GM12872 (cell line): ENCODE measurements around the gene MPDZ.

Experiments used
- TF ChIP-seq, protein P1 (sequence below): IDR thresholded peaks from 3 replicates; pipeline ENCODE4 v1.5.1; 2011; ENCODE audit warnings: low read depth, mild to moderate bottlenecking, low read length, moderate library complexity; ENCODE audit not compliant: insufficient read depth

Gene MPDZ

DNA sequence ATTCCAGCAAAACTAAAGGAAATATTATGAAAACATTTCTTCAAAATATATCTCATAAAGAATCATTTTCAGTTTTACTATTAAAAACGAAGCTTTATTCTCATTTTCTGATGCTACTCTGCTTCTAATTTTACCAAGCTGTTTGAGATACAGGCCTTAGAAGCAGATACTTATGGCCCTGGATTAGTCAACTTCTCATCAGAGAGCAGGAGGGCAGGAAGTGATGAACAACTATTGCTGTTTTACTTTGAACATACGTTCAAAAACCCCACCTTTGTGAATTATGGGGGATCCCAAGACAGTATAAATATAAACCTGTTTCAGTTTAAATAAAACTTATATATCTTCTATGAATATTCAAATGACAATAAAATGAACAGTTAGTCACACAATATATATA, 16.0 kb downstream of the MPDZ start:
- TF ChIP-seq, protein P1, sequence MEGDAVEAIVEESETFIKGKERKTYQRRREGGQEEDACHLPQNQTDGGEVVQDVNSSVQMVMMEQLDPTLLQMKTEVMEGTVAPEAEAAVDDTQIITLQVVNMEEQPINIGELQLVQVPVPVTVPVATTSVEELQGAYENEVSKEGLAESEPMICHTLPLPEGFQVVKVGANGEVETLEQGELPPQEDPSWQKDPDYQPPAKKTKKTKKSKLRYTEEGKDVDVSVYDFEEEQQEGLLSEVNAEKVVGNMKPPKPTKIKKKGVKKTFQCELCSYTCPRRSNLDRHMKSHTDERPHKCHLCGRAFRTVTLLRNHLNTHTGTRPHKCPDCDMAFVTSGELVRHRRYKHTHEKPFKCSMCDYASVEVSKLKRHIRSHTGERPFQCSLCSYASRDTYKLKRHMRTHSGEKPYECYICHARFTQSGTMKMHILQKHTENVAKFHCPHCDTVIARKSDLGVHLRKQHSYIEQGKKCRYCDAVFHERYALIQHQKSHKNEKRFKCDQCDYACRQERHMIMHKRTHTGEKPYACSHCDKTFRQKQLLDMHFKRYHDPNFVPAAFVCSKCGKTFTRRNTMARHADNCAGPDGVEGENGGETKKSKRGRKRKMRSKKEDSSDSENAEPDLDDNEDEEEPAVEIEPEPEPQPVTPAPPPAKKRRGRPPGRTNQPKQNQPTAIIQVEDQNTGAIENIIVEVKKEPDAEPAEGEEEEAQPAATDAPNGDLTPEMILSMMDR, result no peak

DNA sequence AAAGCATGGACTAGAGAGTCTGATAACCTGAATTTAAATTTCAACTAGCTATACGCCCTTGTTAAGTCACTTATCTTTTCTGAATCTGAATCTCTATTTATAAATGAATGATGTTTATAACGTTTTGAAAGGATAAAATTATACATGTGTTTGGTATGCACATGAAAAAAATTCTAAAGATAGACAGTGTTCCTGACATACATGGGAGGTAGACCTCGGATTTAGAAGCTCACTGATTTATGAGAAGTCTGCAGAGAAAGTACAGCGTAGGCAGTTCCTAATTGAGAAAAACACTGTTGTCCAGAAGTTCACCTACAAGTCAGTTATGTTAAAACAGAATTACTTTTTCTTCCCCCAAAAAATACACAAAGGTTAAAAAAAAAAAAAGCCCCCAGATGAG, 26.6 kb downstream of the MPDZ start:
- TF ChIP-seq, protein P1, result no peak

DNA sequence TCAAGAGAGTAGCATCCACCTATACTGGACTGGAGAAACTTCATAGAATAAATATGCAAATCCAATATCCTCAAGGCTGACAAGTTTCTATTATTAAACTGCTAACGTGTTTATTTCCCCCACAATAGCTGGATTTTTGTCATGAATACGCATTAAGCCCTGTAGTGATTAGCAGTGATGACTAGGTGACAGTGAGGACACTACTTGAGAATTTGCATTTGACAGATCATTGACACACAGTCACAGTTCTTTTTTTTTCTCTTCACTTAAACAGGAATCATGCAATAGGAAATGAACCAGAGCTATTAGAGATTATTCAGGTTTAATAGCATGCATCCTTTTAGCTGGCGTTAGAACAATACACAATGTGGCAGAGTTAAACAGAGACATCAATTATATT, 35.3 kb downstream of the MPDZ start:
- TF ChIP-seq, protein P1, result no peak

DNA sequence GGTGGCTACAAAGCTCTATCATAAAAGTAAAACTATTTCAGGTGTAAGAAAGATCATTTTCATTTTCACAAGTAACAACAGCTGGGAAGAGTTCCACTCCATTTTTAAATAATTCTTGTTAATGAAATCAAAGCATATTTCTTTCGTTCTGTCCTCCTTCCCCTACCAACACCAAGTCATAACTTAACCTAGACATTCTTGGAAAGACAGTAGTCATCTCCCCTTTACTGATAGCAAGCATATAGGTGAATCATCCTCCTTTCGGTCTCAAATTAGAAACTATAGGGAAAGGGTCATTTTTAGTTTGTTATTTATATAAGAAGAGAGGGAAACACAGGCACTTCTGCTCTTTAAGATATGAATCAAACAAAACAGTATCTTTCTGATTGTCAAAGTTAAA, 38.2 kb downstream of the MPDZ start:
- TF ChIP-seq, protein P1, result no peak

DNA sequence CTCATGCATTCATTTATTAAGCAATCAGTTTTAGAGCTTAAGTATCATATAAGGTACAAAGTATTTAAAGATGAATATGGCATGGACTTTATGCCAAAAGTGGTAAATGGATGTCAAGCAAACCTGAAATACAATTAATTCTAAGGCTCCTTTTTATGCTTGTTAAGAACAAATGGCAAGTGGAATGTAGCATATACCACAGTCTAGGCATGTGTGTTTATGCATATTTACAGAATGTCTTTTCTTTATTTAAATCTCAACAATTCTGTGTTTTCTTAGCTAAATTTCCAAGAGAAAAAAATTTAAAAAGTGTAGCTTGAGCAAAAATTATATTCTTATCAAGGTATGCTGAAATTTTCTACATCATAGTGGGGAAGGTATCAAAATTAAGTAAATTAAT, 39.8 kb downstream of the MPDZ start:
- TF ChIP-seq, protein P1, result no peak

DNA sequence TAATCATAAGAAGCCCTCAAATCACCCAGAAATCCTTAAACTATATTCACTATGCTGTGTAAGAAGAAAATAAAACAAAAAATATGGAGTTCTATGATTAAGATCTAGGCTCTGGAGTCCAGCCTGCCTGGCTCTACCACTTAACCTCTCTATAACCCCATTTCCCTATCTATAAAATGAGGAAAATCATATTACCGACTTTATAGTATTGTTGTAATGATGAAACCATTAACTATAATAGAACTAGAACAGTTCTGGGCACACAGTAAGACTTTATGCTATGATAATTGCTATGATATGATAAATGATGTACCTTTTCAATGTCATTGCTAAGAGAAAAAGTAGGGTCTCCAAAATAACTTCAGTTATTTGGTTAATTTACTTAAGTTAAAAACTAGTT, 40.3 kb downstream of the MPDZ start:
- TF ChIP-seq, protein P1, result no peak

DNA sequence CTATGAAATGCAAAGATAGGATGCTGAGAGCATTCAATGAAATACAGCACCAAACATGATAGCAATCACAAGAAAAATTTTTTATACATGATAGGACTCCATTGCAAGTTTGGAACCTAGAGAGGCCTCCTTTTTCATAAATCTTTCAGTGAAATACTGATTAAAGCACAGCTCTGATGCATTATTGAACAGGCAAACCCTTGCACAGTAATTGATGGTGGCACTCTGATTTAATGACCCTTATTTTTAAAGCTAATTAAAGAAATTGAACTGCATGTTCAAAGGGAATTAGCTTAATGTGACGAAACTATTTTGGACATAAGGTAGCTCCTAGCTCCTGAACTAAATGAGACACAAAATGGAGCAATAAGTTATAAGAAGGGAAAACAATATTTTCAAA, 44.6 kb downstream of the MPDZ start:
- TF ChIP-seq, protein P1, result no peak

DNA sequence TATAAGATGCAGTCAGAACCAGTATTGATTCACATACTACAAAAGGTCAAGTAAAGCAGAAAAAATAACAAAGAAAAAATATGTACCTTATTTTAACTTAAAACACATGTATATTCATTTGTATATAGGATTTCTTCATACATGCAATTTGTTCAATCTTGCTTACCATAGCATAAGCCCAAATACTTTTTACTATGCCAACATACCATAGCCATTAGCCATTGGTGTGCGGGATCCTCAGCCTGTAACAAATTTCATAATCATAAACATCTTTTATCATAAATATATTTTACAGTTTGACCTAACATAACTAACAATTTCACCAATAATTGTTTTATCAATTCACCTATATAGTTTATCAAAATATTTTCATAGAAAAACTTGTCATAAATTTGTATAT, 51.1 kb downstream of the MPDZ start:
- TF ChIP-seq, protein P1, result no peak
